Neutrophil (primary cell): ENCODE results near the gene PTPN4.

Source experiments
- H3K27ac ChIP-seq: fragments of 200-600 bp; sonication (generic); 2 replicates; pipeline ENCODE4 v1.5.1; 2016; ENCODE audit warnings: mild to moderate bottlenecking, moderate library complexity
- H3K27me3 ChIP-seq: fragments of 200-600 bp; sonication (generic); 2 replicates; pipeline ENCODE4 v1.6.0; 2016; ENCODE audit warnings: mild to moderate bottlenecking
- H3K36me3 ChIP-seq: fragments of 200-600 bp; sonication (generic); 2 replicates; pipeline ENCODE4 v1.5.1; 2017
- H3K4me1 ChIP-seq, 2 experiments: fragments of 200-600 bp in 1 of 2; sonication (generic) in 1 of 2; 1 replicate in 1 of 2; 2 replicates in 1 of 2; pipeline versions ENCODE4 v1.5.1 to v1.6.1; 2013 to 2016; ENCODE audit warnings: low read depth in 1 of 2, low read length in 1 of 2, mild to moderate bottlenecking in 1 of 2, moderate library complexity in 1 of 2; ENCODE audit not compliant: control insufficient read depth in 1 of 2, insufficient read depth in 1 of 2
- H3K4me3 ChIP-seq, 2 experiments: fragments of 200-600 bp in 1 of 2; sonication (generic) in 1 of 2; 1 replicate in 1 of 2; 2 replicates in 1 of 2; pipeline ENCODE4 v1.5.1; 2013 to 2016; ENCODE audit warnings: low read depth in 1 of 2, low read length in 1 of 2, mild to moderate bottlenecking in 1 of 2, moderate library complexity in 1 of 2
- H3K9me3 ChIP-seq: fragments of 200-600 bp; sonication (generic); 2 replicates; pipeline ENCODE4 v1.5.1; 2016
- TF ChIP-seq, protein P1 (sequence below): fragments of 200-600 bp; sonication (generic); IDR thresholded peaks from 2 replicates; pipeline ENCODE4 v1.5.1; 2016; ENCODE audit warnings: antibody characterized with exemption

PTPN4 gene

DNA sequence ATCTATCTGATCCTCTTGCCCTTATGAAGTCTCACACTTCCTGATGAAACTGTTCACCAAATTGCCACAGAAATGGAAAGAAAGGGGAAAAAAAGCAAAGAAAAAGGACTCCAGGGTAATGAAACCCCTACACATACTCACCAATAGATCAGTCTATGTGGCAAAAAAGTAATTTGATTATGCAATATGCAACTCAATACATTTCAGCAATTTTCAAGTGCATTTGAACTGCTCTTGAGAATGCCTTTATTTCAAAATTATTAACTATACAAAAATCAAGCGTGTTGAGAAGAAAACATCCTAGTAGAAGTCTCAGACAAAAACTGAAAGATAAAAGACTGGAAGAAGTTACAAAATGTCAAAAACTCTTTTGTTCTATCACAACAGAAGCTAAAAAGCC, 32.2 kb upstream of the PTPN4 start:
- Histone ChIP-seq H3K4me1 (no peaks in the 10 kb centered on the region), H3K9me3 (no peaks in the 10 kb centered on the region), H3K36me3 (no peaks in the 10 kb centered on the region), H3K27me3 (no peaks in the 10 kb centered on the region), H3K4me3 (no peak overlapping the region), H3K27ac (no peak overlapping the region)
- TF ChIP-seq, protein P1, sequence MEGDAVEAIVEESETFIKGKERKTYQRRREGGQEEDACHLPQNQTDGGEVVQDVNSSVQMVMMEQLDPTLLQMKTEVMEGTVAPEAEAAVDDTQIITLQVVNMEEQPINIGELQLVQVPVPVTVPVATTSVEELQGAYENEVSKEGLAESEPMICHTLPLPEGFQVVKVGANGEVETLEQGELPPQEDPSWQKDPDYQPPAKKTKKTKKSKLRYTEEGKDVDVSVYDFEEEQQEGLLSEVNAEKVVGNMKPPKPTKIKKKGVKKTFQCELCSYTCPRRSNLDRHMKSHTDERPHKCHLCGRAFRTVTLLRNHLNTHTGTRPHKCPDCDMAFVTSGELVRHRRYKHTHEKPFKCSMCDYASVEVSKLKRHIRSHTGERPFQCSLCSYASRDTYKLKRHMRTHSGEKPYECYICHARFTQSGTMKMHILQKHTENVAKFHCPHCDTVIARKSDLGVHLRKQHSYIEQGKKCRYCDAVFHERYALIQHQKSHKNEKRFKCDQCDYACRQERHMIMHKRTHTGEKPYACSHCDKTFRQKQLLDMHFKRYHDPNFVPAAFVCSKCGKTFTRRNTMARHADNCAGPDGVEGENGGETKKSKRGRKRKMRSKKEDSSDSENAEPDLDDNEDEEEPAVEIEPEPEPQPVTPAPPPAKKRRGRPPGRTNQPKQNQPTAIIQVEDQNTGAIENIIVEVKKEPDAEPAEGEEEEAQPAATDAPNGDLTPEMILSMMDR, result no peak

DNA sequence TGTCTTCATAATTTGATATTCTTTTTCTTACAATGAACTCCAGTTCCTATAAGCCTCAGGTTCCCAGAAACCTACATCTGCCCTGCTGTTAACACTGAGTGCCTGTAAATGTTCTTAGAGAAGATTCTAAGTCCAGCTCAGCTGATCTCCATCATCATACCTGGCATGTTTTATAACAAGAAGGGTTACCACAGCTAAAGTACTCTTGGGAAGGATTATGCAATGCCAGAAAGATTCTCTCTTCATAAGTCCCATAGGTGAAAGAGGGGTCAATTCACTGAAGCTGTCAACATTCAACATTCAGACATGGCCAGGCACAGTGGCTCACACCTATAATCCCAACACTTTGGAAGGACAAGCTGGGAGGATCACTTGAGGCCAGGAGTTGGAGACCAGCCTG, 31.3 kb upstream of the PTPN4 start:
- Histone ChIP-seq H3K36me3 (no peaks in the 10 kb centered on the region), H3K27ac (no peak overlapping the region), H3K27me3 (no peaks in the 10 kb centered on the region), H3K4me1 (no peaks in the 10 kb centered on the region), H3K4me3 (no peak overlapping the region), H3K9me3 (no peaks in the 10 kb centered on the region)
- TF ChIP-seq, protein P1, result no peak

DNA sequence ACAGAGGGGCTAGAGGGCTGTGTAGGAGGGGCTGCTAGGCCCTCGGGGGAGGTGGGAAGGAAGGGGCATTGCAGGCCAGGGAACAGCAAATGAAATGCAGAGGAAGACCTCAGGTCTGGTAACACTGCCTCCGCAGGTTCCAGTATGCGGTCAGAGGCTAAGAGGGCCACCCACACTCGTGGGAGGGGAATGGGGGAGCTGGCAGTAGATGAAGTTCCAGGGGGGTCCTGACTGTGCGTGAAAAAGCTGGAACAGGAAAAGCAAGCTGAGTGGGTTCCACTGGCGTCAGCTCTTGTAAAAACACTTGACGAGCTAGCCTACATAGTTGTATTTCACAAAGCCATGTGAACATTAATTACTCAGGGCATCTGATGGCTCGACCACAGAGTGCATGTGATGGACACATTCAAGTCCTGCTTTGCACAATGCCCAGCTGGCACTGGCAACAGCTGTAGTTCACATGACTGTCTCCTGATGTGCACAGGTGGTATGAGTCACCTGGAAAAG, 29.0 kb upstream of the PTPN4 start:
- H3K27me3 ChIP-seq, result no peaks in the 10 kb centered on the region
- TF ChIP-seq, protein P1, result no peak

DNA sequence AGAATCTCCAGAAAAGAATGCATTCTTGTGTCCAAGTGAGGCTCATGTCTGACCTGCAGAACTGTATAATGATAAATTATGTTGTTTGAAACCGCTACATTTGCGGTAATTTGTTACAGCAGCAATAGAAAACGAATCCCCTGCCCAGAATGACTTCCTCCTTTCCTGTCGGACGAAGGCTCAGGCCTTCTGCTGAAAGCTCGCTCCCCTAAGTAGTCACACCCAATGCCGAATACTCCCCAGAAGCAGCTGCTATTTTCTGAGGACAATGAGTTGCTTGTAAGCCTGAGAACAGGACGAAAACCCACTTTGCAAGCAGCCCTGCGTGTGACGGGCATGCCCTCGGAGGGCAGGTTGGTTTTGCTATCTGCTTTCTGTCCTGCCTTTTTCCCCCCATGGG, 27.7 kb upstream of the PTPN4 start:
- TF ChIP-seq, protein P1, result no peak
- no peaks in the 10 kb centered on the region for H3K36me3 ChIP-seq
- H3K27ac ChIP-seq, result no peak overlapping the region
- H3K9me3 ChIP-seq, result no peaks in the 10 kb centered on the region
- H3K4me1 ChIP-seq, result no peaks in the 10 kb centered on the region
- H3K27me3 ChIP-seq, result no peaks in the 10 kb centered on the region
- H3K4me3 ChIP-seq, result no peak overlapping the region

More for the DNA sequence above, 29.0 kb upstream of the PTPN4 start:
- H3K36me3 ChIP-seq, result no peaks in the 10 kb centered on the region
- H3K4me3 ChIP-seq, result no peak overlapping the region
- H3K9me3 ChIP-seq, result no peaks in the 10 kb centered on the region
- no peaks in the 10 kb centered on the region for H3K4me1 ChIP-seq
- no peak overlapping the region for H3K27ac ChIP-seq

DNA sequence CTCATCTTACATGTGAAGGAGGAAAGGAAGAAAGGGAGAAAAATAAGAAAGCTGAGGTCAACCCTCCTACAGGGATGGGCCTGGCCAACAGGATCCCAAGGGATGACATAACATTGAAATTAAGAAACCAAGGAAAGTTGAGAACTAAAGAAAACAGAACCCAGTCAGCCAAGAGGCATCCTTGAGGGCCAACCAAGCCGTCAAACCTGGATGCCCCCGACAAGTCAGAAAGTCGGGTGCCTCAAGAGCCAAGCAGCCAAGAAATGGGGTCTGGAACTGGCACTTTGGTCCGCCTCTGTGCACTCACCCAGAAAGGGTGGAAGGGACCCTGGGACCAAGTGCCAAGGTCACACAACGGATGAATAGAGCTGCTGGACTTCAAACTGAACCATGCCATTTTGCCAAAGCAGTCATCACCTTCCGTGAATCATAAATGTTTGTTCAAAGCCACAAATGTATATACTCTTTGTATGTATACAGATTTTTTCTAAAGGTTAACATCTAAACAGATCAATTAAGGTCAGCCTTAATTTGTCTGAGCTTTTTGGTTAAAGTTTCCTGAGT, 27.0 kb upstream of the PTPN4 start:
- TF ChIP-seq, protein P1, result no peak

DNA sequence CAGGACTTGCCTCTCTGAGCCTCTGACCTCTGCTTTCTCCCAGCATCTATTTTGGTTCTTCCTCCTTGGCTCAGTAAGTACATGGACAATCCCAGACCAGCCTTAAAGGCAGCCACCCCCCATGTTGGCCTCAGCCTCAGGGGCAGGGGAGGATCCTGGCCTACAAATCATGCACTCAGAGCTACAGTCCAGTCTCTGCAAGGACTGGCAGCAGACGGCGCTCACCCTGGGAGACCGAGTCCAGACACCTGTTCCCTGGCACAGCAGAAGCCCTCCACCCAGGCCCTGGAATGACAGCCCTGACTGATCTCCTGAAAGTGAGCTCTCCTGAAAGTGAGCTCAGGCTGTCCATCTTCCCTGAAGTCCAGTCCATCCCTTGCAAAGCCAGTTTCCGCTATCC, 25.7 kb upstream of the PTPN4 start:
- H3K4me3 ChIP-seq, result no peak overlapping the region
- no peaks in the 10 kb centered on the region for H3K27me3 ChIP-seq
- H3K36me3 ChIP-seq, result no peaks in the 10 kb centered on the region
- no peak overlapping the region for H3K27ac ChIP-seq
- H3K9me3 ChIP-seq, result no peaks in the 10 kb centered on the region
- TF ChIP-seq, protein P1, result no peak
- no peaks in the 10 kb centered on the region for H3K4me1 ChIP-seq

More for the DNA sequence above, 27.0 kb upstream of the PTPN4 start:
- H3K27ac ChIP-seq, result no peak overlapping the region
- no peak overlapping the region for H3K4me3 ChIP-seq
- H3K27me3 ChIP-seq, result no peaks in the 10 kb centered on the region
- no peaks in the 10 kb centered on the region for H3K4me1 ChIP-seq
- no peaks in the 10 kb centered on the region for H3K36me3 ChIP-seq
- no peaks in the 10 kb centered on the region for H3K9me3 ChIP-seq
